Inflammatory macrophage treated with lipopolysaccharide for 1 hour (primary cell): ENCODE results near the gene PLCB1.

Experiments
- DNase-seq, 2 donors: peaks; one replicate each; pipeline ENCODE4 v3.0.0-alpha.2; 2020 to 2022

Gene PLCB1

DNA sequence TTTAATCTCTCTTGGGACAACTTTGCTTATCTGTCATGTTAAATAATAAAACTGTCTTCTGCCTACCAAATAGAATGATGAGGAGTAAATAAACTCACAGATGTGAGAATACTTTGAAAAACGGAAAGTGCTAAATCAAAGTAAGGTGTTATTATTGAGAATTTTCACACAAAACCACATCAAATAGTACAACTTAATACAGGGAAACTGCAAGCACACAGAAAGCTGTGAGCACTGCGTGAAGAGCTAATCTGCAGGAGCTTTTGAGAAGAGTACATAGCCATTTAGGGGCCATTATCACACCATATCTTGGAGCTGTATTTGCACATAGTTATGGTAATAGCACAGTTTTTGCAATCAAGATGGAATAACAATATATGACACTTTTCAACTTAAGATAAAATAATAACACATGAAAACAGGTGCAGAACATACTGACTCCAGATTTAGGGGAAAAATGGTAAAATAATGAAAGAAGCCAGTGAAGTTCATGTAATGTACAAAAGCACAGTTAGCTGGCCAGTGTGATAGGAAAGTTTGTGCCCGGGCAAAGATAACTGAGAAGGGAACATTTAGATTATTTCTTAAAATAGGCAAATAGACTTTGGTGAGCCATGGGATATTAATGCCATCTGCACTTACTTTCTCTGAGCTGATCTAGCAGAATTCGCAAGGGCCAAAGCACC is 538.3 kb downstream of the PLCB1 start:
- no peak for DNase-seq

DNA sequence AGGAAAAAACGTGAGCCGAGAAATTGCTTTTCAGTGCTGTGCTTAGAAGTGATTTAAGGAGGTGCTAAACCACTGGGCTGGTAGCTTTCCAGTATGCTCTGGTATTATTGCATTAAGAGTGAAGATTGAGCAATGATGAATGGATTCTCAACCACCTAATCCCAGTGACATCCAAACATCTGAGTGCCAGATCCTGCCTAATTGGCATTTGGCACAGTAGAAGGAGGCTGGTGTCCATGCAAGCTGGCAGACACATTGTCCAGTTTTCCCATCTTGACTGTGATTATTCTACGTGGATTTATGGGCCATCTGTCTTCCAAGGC is 538.8 kb downstream of the PLCB1 start:
- DNase-seq, result no peak

DNA sequence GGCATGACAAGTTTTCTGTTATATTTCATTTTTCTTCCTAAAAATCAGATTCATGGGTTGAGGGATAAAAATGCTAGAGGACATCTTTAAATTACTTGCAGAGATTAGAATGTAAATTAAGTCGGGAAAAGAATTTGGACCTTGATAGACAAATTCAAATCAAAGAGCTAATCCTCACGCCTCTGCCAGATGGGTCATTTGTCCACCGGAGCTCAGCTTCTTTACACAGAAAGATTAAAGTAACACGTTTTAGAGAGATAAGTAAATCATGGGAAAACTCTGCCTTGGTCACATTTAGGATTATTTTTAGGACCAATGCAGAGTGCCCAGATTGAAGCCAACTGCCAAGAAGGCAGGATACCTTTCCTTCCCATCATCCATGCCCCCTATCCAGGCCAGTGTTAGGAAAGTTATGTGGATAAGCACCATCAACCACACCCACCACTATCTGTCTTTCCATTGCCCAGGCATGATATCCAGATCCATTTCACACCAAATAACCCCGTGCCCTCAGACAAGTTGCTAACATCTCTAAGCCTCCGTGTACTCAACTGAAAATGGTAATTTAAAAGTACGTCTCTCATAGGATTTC is 539.4 kb downstream of the PLCB1 start:
- DNase-seq, result no peak

DNA sequence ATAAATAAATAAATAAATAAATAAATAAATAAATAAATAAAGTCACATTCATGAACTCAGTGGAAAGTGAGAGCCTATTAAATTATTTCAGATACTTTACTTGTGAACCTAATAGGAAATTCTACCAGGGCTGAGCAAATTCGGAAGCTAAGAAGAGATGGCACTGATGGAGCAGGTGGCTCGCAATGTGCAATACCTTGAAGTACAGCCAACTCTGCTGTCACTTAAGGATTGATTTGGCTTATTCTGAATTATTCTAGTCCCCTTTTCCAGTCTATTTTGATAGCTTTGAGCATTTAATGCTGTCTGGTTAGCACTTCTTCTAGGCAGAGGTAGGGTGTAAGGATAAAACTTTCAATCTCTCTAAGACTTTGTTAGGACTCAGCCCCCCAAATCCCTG is 541.0 kb downstream of the PLCB1 start:
- no peak for DNase-seq

DNA sequence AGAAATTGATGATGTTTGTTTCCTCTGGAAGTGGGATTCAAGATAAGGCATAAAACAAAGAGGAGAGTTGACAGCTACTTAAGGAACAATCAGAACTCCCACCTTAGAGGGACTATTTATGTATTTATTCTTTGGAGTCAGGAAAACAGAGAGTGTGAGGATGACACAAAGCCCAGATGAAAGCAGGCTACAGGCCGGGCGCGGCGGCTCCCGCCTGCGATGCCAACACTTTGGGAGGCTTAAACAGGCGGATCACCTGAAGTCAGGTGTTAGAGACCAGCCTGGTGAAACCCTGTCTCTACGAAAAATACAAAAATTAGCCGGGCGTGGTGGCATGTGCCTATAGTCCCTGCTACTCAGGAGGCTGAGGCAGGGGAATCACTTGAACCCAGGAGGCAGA is 543.8 kb downstream of the PLCB1 start:
- DNase-seq, result no peak

DNA sequence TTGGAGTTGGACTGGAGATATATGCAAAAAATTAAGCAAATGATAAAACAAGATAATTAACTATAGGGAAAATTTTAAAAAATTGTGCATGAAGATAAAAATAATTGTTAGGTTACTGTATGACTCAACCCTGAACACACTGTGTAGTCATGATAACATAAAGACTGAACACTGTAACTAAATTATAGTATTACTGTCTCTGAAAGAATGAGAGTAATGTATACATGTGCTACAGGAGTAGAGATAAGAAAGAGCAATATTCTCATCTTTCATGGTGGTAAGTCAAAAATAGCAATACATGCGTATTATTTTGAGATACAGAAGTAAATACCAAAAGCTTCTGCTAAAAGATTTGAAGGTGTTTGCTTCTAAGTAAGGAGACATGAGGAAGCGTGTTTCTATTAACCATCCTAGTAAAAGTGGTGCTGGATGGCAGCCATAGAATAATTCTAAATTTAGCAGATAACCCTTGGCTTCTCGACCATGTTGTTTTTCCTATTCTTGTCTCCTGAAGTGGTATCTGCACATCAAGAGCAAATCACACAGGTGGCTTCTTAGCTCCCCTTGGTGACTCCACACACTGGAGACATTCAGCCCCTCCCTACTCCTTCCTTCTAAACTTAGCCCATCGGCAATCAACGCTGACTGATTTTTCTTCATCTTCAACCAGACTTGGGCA is 546.2 kb downstream of the PLCB1 start:
- DNase-seq, result no peak

DNA sequence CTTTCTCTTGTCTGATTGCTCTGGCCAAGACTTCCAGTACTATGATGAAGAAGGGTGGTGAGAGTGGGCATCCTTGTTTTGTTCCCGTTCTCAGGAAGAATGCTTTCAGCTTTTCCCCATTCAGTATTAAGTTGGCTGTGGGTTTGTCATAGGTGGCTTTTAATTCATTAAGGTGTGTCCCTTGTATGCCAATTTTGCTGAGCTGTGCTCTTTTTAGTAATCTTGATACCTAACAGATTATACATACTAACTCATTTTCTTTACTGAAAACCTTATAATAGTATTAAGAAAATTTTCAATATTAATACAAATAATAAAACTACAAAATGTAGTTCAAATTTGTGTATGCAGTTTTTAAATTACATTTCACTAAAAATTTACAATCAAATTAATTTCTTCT is 557.3 kb downstream of the PLCB1 start:
- DNase-seq, result no peak

DNA sequence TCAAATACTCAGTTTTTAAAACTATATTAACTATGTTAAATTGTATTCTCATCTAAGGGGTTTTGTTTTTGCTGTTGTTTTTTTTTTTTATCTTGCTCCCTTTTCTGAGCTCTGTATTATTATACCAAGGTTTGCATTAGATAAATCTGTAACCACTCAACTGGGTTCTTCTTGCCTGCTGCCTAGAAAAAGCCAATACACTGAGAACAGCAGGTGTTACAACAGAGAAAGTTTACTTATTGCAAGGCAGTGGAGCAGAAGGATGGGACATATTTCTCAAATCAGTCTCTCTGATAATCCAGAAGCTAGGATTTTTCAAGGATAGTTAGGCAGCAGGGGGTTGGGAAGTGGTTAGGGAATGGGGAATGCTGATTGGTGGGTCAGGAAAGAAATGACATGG is 558.0 kb downstream of the PLCB1 start:
- DNase-seq, result no peak

DNA sequence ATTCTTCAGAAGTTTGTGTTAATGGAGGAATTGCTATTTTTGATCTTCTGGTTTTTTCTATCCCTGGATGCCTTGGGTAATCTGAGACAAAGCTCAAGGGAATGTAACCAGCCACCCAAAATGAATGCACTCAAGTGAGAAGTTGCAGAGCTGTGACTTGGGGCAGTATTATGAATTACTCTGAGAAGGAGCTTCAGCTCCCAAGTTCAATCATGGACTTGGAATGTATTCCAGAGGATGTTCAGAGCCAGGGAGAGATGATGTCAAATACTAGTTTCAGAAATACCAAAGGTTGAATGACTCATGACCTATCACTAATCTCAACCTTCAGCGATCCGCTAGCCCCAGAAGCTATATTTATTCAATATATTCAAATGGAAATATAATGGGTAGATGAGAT is 561.6 kb downstream of the PLCB1 start:
- no peak for DNase-seq

DNA sequence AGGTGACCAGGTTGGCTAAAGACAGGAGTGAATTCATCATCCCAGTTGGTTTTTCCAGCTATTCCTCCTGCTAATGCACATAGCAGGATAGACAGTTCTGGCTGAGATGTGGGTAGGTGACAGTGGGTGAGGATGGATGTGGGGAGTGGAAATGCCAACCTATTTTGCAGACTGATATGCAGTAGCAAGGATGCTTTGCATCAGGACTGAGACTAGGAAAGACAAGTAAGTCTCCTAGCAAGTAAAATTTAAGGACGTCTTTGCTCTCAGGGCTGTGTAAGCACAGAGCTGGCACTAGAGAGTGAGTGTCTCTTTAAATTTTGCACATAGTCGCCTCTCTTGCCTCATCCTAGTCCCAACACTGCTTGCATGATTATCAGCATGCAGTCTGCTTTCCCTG is 568.7 kb downstream of the PLCB1 start:
- no peak for DNase-seq

DNA sequence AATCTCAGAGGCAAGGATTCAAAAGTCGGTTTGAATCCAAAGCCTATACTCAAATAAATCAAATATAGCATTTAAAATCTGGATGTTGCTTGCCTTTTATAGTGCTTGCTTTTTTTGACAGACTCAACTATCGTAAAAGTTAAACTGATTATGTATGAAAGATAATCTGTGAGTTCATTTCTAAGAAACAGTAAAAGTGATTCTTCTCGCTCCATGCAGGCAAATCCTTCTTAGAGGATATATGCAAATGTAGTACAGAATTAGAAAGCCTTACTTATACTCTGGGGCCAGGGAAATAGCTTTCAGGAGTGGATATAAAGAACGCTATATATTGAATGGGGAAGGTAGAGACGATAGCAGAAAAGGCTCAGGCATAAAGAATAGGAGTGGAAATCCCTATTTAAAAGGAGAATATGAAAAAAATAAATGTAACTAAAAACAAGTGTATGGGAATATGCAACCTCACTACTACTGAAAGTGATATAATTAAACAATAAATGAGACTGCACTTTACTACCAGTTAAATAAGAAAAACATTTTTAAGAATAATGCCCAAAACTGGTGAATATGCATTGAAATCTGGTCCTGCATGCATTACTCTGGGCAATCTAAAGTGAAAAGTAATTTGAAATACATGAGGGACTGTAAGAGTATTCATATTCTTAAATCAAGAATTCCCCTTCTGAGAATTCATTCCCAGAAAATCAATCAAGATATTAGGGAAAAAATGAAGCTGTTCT is 575.1 kb downstream of the PLCB1 start:
- no peak for DNase-seq

DNA sequence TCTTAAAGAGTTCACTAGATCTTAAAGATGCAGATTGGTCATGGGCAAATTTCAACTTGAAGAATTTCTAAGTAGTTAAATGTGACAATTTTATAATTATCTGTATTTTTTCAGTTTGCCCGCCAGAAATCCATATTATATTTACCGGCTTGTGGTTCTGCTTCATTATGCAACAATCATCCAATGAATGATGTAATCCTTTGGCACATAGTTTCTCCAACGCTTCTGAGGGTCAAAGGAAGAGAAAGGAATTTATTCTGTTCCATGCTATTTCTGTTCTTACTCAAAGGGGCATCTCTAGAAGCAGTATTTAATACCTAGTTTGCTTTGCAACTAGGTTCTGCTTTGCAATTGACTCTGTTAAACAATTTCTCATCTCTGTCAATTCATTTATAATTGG is 577.6 kb downstream of the PLCB1 start:
- no peak for DNase-seq

DNA sequence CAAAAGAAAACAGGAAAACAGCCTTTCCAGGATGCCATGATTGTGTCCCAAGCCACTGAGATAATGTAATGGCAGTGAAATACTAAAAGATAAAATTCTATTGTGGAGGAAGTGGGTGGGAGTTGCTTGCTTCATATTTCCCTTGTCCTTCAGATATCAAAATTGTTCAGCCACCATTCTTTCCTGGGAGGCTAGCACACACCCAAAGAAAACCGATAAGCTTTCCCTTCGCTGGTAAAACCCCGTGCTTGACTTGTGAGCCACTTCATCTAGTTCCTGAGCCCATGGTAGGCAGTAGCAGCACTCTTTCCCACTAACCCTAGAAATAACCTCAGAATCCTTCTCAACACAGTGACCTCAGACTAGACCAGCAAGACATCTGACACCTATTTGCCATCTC is 579.4 kb downstream of the PLCB1 start:
- DNase-seq, result no peak

DNA sequence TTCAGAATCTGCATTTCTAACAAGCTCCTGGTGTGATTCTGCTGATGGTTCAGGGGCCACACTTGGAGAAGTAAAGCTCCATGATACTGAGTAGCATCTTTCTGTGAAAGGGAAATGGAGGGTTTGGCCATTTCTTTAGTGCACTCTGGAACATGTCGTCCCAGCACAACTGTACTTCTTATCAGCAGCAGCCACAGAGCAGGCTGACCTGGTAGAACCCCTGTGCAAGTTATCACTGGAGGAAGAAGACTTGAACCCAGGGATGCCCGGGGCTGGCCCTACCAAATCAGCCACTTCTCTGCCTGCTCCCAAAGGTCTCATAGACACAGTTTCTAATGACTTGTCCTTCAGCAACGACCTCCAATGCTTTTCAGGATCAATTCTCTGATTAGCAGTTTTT is 582.1 kb downstream of the PLCB1 start:
- DNase-seq, result no peak

DNA sequence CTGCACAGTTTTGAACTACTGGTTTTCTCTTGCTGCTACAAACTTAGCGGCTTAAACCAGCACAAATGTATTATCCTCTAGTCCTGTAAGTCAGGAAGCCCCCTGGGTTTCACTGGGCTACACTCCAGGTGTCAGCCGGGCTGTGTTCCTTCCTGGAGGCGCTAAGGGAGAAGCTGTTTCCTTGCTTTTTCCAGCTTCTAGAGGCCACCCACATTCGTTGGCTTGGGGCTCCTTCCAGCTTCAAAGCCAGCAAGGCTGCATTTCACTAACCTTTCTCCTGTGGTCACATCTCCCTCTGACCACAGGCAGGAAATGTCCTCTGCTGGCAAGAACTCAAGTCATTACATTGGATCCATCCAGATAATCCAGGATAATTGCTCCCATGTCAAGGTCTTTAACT is 586.2 kb downstream of the PLCB1 start:
- DNase-seq, result no peak

DNA sequence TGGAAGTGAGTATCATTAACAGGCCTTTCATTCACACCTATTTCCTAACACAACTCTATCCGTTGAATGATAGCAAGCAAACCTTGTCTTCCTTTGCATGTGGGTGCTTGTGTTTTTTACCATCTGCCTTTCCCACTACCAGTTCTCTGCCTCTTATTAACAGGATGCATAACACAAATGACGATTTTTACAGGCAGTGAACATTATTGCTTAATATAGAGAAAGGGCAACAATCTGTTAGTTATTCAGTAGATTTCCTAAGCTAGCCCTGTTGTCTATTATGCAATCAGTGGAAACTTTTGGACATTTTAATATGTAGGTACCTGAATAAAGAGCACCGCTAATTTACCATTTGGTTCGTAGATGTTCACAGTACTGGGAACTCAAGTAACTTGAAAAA is 588.0 kb downstream of the PLCB1 start:
- peak in 1 of 2 donors; percentile 22 for DNase-seq

DNA sequence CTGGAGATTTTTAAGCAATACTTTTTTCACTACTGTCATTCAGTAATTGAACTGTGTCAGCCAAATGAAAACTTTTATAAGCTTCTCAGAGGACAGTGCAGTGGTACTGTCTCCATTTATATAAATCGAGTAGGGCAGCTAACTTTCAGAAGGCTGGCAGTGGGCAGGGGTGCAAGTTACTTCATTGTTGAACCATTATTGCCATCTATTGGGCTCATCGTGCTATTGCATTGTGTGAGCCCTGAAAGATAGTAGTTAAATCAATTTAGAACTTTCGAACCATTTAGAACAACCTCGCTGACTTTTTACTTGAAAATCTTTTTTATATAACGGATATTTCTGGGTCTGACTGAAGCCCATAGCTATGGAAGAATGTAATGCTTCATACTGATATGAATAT is 589.0 kb downstream of the PLCB1 start:
- DNase-seq, result peak; percentile 31 to 78

DNA sequence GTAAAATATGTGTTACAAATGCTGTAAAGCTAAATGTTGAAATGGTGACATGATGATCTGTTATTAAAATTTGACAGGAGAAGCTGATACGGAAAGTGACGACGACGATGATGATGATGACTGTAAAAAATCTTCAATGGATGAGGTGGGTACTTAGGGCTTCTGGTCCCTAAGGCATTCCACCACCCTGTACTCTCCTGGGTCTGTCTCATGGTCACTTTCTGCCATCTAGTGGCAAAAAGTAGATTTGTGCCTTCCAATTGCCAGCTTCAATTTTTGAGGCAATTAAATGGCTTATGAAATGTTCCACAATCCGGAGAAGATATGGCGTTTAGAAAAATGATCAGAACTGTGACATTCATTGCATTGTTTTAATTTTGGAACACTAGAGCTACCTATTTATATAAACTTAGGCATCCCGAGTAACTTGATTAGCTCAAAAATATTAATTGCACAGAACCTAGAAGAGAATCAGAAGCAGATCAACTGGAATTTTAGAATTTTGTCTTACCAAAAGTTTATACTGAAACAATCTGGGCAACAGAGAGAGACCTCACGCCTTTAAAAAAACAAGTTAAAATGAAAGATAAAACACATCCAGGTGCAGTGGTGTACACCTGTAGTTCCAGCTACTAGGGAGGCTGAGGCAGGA is 590.3 kb downstream of the PLCB1 start:
- peak; percentile 42 to 88 for DNase-seq

DNA sequence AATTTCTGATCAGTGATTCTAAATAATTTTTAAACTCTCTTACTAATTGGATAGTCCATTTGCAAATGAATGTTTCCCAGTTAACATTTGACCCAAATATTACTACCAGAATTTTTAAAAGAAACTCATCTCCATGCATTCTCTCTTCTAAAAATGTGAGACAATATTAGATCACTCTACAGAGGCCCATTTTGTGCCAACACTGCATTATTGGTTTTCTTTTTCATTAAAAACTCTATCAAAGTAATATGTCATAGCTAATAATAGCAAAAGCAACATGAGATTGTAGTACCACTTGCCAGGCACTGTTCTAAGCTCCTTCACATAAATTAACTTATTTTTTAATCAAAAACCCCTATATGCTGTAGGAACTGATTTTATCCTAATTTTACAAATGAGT is 591.2 kb downstream of the PLCB1 start:
- no peak for DNase-seq

DNA sequence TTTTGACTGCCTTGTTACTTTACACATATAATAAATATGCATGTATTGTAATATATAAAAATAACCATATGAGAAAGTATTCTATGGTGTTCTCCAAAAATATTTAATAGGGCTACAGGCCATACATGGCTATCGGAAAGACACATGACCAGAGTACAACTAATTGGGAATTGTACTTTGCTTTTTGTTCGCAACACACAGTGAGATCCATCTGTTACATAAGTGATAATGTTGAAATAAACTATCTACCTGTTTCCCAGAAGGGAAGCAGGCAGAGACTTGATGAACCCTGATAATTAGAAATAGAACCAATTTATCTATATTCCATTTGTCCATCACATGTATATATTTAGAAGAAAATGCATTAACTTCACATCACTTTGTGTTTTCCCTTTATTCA is 592.8 kb downstream of the PLCB1 start:
- no peak for DNase-seq

DNA sequence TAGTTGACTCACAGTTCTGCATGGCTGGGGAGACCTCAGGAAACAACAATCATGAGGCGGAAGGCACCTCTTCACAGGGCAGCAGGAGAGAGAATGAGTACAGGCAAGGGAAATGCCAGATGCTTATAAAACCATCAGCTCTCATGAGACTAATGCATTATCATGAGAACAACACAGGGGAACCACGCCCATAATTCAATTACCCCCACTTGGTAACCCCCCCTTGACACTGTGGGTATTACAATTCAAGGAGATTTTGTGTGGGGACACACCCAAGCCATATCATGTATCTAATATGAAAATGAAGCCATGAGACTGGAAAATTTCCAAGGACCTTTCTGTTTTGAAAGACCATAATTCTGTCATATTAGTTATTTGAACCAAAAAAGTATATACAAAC is 594.4 kb downstream of the PLCB1 start:
- no peak for DNase-seq

DNA sequence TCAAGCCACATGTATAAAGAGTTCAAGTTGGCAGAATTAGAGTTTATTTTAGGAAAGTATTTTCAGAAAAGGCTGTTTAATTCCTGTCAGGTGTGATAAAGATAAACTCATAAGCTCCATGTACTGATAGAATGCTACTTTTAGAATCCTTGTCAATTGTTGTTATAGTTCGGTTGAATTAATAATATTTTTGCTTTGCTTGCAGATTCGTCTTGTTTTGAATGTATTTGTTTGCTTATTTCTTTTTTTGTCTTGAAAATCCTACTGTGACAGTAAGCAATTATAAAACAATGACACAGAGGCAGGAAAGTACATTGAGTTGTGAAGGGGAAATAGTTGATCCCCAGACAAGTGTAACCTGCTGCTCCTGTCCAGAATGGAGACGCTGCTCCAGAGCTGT is 602.9 kb downstream of the PLCB1 start:
- DNase-seq, result no peak

DNA sequence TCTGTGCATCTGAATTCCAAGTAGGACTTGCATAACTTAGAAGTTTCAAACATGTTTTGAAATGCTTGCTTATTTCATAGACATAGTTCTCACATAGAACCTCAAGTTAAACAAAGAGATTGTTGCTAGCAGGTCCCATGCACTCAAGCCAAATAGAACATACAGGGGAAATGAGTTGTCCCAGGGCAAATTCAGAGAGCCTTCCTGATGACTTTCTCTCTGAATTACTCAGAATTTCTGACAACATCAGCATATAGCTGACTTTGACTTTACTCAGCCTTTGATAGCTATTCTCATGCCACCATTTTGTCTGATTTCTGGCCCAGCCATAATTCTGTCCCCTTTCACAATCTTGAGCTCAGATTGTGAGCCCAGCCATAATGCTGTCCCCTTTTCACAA is 603.6 kb downstream of the PLCB1 start:
- no peak for DNase-seq

DNA sequence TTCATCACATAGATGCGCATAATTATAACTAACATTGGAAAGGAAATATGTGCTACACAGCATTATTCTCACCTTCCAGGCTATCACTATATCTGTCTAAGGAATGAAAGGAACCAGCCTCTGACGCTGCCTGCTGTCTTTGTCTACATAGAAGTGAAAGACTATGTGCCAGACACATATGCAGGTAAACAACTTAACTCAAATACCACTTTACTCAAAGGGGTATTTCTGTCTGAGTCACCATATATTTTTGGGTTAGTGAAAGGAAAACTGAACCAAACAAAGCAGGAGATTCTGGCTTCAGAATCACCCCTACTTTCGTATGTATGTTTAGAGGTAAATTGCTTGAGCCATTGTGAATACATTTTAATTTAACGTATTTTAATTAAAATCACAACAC is 608.2 kb downstream of the PLCB1 start:
- no peak for DNase-seq
